Fibroblast of upper back skin (primary cell): ENCODE results near the gene PIAS1.
A peak's percentile ranks its signal among the peaks of the same experiment; 100 is the strongest.
"Not testable (repeated sequence)": the region's sequence is repeated elsewhere in the genome, so short reads cannot be mapped to it uniquely, and the experiment has no call there.

ENCODE experiments used
- DNase-seq: peaks from one replicate; pipeline ENCODE4 v3.0.0-alpha.2; 2013

PIAS1 gene

GRCh38 chr15:68053701-68054627, at the start of gene PIAS1:
Gene PIAS1, plus strand, starts transcription at chr15:68054315. Its CDS starts 12 bp downstream, at chr15:68054327.
- DNase-seq, result peak; percentile 92

DNA sequence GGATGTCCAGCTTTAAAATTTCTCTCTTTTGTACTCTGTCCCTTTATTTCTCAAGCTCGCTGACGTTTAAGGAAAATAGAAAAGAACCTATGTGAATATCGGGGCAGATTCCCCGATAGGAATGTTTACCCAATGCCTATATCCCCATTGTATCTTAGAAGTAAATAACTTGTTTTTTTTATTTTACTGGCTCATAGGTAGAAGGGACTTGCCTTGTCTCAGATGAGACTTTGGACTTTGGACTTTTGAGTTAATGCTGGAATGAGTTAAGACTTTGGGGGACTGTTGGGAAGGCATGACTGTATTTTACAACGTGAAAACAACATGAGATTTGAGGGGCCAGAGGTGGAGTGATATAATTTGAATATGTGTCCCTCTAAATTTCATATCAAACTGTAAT, 46.5 kb upstream of the PIAS1 start:
- not testable (repeated sequence) for DNase-seq

DNA sequence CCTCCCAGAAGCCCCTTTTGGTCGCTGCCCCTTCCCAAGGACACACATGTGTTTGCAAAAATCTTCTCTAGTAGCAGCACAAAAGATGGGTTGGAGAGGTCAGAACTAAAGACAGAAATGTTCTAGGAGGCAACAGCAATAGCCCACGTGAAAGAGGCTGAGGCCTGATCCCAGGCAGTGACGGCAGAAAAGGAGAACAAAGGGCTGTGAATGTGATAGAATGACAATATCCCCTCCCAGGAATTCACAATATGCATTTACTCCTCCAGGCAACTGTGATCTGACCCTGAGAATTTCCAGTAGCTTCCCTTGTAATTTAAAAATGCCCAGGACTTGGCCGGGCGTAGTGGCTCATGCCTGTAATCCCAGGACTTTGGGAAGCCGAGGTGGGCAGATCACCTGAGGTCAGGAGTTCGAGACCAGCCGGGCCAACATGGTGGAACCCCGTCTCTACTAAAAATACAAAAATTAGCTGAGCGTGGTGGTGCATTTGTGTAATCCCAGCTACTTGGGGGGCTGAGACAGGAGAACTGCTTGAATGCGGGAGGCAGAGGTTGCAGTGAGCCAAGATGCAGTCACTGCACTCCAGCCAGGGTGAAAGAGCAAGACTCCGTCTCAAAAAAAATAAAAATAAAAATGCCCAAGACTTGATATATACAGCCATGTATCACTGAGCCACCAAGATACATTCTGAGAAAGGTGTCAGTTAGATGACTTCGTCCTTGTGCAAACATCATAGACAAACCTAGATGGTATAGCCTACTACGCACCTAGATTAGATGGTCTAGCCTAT, 43.6 kb upstream of the PIAS1 start:
- no peak for DNase-seq

DNA sequence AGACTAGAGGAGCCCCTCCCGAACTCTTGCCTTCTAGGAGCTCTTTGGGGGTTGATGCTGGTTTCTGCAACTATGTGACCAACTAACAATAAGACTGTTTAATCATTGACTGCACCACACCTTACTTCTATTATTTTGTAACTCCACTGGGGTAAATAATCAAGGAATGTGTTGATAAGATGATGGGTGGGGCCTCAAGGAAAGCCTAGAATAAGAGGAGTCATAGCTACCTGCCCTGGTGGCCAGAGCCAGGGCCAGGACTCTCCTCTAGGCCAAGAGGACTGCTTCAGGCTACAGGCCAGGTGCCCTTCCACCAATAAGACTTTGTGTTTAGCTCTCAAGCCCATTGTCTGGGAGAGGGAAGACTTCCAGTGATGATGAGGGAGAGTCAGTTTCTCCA, 41.2 kb upstream of the PIAS1 start:
- DNase-seq, result no peak

GRCh38 chr15:68014219-68014618, 39.9 kb upstream of the PIAS1 start:
- no peak for DNase-seq

GRCh38 chr15:68015244-68015643, 38.9 kb upstream of the PIAS1 start:
- no peak for DNase-seq

DNA sequence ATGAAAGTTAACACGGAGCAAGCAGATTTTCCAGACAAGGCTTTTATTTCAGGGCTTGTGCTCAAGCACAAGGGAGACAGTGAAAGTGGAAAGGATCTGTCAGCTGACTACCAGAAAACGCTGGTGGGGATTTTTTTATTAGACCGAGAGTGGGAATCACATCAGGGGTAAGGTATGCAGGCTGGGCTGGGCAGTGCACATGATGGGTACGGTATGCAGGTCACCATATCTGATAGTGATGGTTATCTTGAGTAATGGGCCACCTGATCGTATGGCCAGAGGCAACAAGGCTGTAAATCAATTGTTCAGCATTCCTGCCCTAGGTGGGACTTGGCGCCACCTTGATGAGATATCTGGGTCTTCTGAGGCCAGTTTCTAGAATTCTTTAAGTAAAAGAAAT, 36.9 kb upstream of the PIAS1 start:
- no peak for DNase-seq

DNA sequence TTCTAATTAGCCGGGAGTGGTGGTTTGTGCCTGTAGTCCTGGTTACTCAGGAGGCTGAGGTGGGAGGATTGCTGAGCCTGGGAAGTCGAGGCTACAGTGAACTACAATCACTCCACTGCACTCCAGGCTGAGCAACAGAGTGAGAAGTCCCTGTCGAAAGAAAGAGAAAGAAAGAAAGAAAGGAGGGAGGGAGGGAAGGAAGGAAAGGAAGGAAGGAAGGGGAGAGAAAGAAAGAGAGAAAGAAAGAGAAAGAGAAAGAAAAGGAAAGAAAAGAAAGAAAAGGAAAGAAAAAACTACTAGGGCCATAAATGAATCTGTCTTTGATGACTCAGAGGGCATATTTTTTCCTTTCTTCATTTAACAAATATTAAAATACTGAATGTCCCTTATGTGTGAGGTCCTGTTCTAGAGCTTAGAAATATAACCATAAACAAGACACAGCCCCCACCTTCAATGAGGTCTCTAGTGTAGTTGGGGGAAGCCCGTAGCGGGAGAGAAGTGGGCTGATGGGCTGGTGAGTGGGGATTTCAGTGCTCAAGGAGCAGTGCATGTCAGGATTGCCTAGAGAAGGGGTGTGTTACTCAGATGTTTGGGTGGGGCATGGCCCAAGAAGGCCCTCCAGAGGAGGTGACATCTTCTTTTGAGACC, 35.2 kb upstream of the PIAS1 start:
- DNase-seq, result no peak

- no peak for DNase-seq
Measured at GRCh38 chr15:68019814-68020525, 34.1 kb upstream of the PIAS1 start.

DNA sequence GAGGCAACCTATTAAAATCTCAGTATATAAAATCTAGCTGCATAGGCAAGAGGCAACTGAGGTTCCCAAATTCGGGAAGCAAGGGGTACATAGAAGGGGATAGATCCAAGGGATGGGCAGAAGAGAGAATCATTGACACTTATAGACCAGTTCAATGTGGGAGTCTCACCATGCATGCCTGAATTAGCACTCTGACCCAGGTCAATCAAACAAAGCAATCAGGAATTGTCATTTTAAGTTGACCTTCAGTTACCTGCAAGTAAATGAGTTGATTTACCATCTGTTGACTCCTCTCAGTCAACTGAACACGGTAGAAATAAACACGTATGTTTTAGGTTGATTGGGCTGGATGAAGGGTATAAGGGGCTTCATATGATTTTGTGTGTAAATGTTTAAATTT, 33.4 kb upstream of the PIAS1 start:
- DNase-seq, result no peak

- DNase-seq, result no peak
Measured at GRCh38 chr15:68022061-68022460, 32.1 kb upstream of the PIAS1 start.

- no peak for DNase-seq
Measured at GRCh38 chr15:68023307-68024101, 30.6 kb upstream of the PIAS1 start.

GRCh38 chr15:68025835-68026424, 28.2 kb upstream of the PIAS1 start:
- no peak for DNase-seq

DNA sequence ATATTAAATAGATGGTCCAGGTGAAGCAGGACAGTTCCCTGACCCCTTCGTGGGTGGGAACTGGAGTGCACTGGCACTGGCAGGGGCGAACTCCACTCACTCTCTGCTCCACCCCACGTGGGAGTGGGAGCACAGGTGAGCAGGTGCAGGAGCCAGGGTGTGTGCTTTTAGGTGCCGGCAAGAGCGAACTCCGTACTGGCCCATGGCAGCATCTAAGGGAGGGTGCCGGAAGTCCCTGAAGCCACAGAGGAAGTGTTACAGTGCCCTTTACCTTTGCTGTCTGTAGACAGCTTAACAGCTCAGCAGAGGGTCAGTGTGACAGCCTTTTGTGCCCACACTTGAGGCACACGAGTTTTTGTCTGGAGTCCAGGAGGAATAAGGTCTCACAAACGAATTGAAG, 26.7 kb upstream of the PIAS1 start:
- DNase-seq, result no peak

DNA sequence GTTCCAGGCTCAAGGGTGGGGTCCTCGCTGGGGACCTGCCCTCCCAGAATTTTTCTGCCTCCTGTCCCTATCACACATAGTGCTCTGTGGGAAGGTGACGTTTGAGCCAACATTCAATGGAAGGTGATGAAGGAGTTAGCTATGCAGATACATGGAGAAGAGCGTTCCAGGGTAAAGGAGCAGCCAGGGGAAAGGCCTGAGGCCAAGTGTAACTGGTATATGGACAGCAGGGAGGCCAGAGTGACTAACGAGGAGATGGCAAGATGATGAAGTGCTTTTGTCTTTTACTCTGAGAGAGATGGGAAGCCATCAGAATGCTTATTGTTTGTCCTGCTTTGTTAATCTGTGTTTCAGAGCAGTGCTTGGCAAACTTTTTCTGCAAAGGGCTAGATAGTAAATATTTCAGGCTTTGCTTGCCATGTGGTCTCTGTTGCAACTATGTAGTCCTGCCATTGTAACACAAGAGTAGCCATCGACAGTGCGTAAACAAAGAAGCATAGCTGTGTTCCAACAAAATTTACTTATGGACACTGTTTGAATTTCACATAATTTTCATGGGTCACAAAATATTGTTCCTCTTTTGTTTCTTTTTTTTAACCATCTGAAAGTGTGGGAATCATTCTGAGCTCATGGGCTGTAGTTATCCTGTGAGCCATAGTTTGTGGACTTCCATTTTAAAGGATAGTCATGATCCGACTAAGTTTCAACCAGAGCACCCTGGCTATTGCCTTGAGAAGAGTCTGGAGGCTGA, 25.8 kb upstream of the PIAS1 start:
- no peak for DNase-seq

GRCh38 chr15:68028888-68029207, 25.3 kb upstream of the PIAS1 start:
- DNase-seq, result no peak

- DNase-seq, result no peak
Measured at GRCh38 chr15:68029959-68030358, 24.2 kb upstream of the PIAS1 start.

DNA sequence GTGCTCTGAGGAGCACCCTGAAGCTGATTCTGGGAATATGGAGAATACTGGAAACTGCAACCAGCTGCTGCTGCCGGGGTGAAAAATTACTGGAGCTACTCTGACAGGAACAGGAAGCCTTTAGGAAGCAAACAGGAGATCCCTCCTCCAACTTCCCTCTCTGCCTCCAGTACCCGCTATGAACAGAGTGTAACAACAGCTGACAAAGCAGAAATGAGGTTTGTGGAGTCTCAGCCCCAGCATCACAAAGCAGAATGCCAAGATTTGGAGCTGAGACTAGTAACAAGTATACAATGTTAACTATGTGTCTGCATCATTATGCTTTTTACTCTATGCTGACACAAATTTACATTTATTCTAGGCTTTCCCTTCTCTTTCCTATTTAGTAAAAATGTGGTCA, 22.7 kb upstream of the PIAS1 start:
- no peak for DNase-seq

- no peak for DNase-seq
Measured at GRCh38 chr15:68032672-68033071, 21.4 kb upstream of the PIAS1 start.

GRCh38 chr15:68034081-68034480, 20.0 kb upstream of the PIAS1 start:
- no peak for DNase-seq

- no peak for DNase-seq
Measured at GRCh38 chr15:68034719-68035293, 19.3 kb upstream of the PIAS1 start.
